Measurements from ENCODE around the gene ABCA1.

GRCh38 chr9:104772714-104773510 is 155.0 kb downstream of the ABCA1 start:
- no peak for TF ChIP-seq CTCF (IDR thresholded peaks at IDR 0.05; ENCODE audit: borderline replicate concordance, extremely low read depth, low read length, poor library complexity, severe bottlenecking)
- no peak for TF ChIP-seq EZH2 (IDR thresholded peaks at IDR 0.05; ENCODE audit: borderline replicate concordance, low read depth, low read length, severe bottlenecking)

All from DND-41 (cell line).